Liver (tissue), 9 donors: Measurements from ENCODE around the gene SLC7A5. TPM values are rescaled to one million over a fixed set of nuclear protein-coding genes. Genes with fewer than 3 reads are reported as not detected.

Source experiments
- DNase-seq: peaks from one replicate; pipeline ENCODE4 v3.0.0-alpha.2; 2017; ENCODE audit warnings: low spot score
- H3K27ac ChIP-seq, 2 donors: one replicate each; pipeline ENCODE4 v1.7.0; 2013; ENCODE audit warnings: inconsistent platforms in 2 of 2, low read length in 2 of 2, control low read depth in 1 of 2, low read depth in 1 of 2, mild to moderate bottlenecking in 1 of 2
- H3K27me3 ChIP-seq, 4 donors: one replicate each; pipeline versions ENCODE4 v1.6.1 to v1.7.0; 2013; ENCODE audit warnings: low read length in 3 of 4, inconsistent platforms in 1 of 4, mild to moderate bottlenecking in 1 of 4, moderate library complexity in 1 of 4; ENCODE audit not compliant: control insufficient read depth in 4 of 4, insufficient read depth in 4 of 4
- H3K36me3 ChIP-seq, 4 donors: one replicate each; pipeline versions ENCODE4 v1.6.1 to v1.7.0; 2013; ENCODE audit warnings: low read length in 3 of 4, mild to moderate bottlenecking in 3 of 4, low read depth in 1 of 4, moderate library complexity in 1 of 4; ENCODE audit not compliant: control insufficient read depth in 4 of 4, insufficient read depth in 3 of 4
- H3K4me1 ChIP-seq, 4 donors: one replicate each; pipeline versions ENCODE4 v1.6.1 to v1.7.0; 2013; ENCODE audit warnings: low read length in 3 of 4, mild to moderate bottlenecking in 3 of 4, moderate library complexity in 1 of 4; ENCODE audit not compliant: control insufficient read depth in 4 of 4, insufficient read depth in 4 of 4
- H3K4me3 ChIP-seq, 3 donors: one replicate each; pipeline versions ENCODE4 v1.6.1 to v1.7.0; 2013; ENCODE audit warnings: low read length in 3 of 3, control low read depth in 1 of 3, low read depth in 1 of 3, mild to moderate bottlenecking in 1 of 3
- H3K9ac ChIP-seq, 2 donors: one replicate each; pipeline ENCODE4 v1.7.0; 2013; ENCODE audit warnings: low read length in 2 of 2, mild to moderate bottlenecking in 2 of 2, moderate library complexity in 2 of 2, control low read depth in 1 of 2, low read depth in 1 of 2
- H3K9me3 ChIP-seq, 4 donors: one replicate each; pipeline versions ENCODE4 v1.6.1 to v1.7.0; 2013; ENCODE audit warnings: low read length in 3 of 4; ENCODE audit not compliant: control insufficient read depth in 4 of 4
- ATF3 ChIP-seq: IDR thresholded peaks from 2 replicates; pipeline ENCODE4 v1.6.1; 2016; ENCODE audit warnings: antibody characterized with exemption
- CTCF ChIP-seq: fragments of 150-350 bp; IDR thresholded peaks from 2 replicates; pipeline ENCODE4 v1.5.1; 2017; ENCODE audit warnings: improper control_type of control experiment, low read depth, low read length; ENCODE audit not compliant: missing input control
- EGR1 ChIP-seq, 2 donors: IDR thresholded peaks; 2 replicates each; pipeline ENCODE4 v1.6.1; 2016 to 2018; ENCODE audit warnings: antibody characterized with exemption in 2 of 2, low read depth in 2 of 2
- FOXA1 ChIP-seq: IDR thresholded peaks from 2 replicates; pipeline ENCODE4 v1.6.1; 2016; ENCODE audit warnings: antibody characterized with exemption
- FOXA2 ChIP-seq: IDR thresholded peaks from 2 replicates; pipeline ENCODE4 v1.6.1; 2016; ENCODE audit warnings: antibody characterized with exemption
- GABPA ChIP-seq, 2 donors: IDR thresholded peaks in 1 of 2; conservative IDR thresholded peaks in 1 of 2; 2 replicates each; pipeline ENCODE4 v1.6.1; 2016; ENCODE audit warnings: antibody characterized with exemption in 2 of 2, mild to moderate bottlenecking in 1 of 2, moderate library complexity in 1 of 2
- HNF4A ChIP-seq, 2 donors: conservative IDR thresholded peaks; 2 replicates each; pipeline ENCODE4 v1.6.1; 2016; ENCODE audit warnings: antibody characterized with exemption in 2 of 2, mild to moderate bottlenecking in 2 of 2
- HNF4G ChIP-seq: IDR thresholded peaks from 2 replicates; pipeline ENCODE4 v1.6.1; 2016; ENCODE audit warnings: antibody characterized with exemption
- JUND ChIP-seq, 2 donors: IDR thresholded peaks; 2 replicates each; pipeline ENCODE4 v1.6.1; 2016; ENCODE audit warnings: antibody characterized with exemption in 2 of 2
- MAX ChIP-seq: IDR thresholded peaks from 2 replicates; pipeline ENCODE4 v1.6.1; 2016; ENCODE audit warnings: antibody characterized with exemption
- NR2F2 ChIP-seq: IDR thresholded peaks from 2 replicates; pipeline ENCODE4 v1.6.1; 2016; ENCODE audit warnings: antibody characterized with exemption
- RAD21 ChIP-seq, 2 donors: IDR thresholded peaks; 2 replicates each; pipeline ENCODE4 v1.6.1; 2016; ENCODE audit warnings: antibody characterized with exemption in 2 of 2, mild to moderate bottlenecking in 2 of 2
- REST ChIP-seq: IDR thresholded peaks from 2 replicates; pipeline ENCODE4 v1.6.1; 2016; ENCODE audit warnings: antibody characterized with exemption, mild to moderate bottlenecking
- RXRA ChIP-seq, 2 donors: IDR thresholded peaks; 2 replicates each; pipeline ENCODE4 v1.6.1; 2017 to 2018; ENCODE audit warnings: antibody characterized with exemption in 2 of 2, mild to moderate bottlenecking in 1 of 2
- SP1 ChIP-seq: IDR thresholded peaks from 2 replicates; pipeline ENCODE4 v1.6.1; 2018; ENCODE audit warnings: antibody characterized with exemption, mild to moderate bottlenecking
- TAF1 ChIP-seq: conservative IDR thresholded peaks from 2 replicates; pipeline ENCODE4 v1.6.1; 2016; ENCODE audit warnings: antibody characterized with exemption, mild to moderate bottlenecking
- YY1 ChIP-seq: IDR thresholded peaks from 2 replicates; pipeline ENCODE4 v1.6.1; 2016; ENCODE audit warnings: antibody characterized with exemption, mild to moderate bottlenecking
- WGBS: extraction: QIAGEN DNeasy Blood & Tissue Kit; methylation state at CpG from one replicate; pipeline ENCODE4 v1.1.7; 2013; 5-methylcytosine and 5-hydroxymethylcytosine counted together
- polyA plus RNA-seq, 2 donors: library from polyadenylated mRNA; stranded (reverse) in 1 of 2; unstranded in 1 of 2; fragments of 200-250 nt in 1 of 2; fragments of >200 nt in 1 of 2; fragmentation: Nextera tagmentation in 1 of 2; extraction: Ambion mirVana in 1 of 2; gene quantifications; one replicate each; pipeline versions ENCODE4 v1.2.1 to v1.2.3, GENCODE V29; 2013 to 2015
- total RNA-seq, 2 donors: library from RNA; depleted of rRNA; stranded (reverse); fragments of >200 nt; gene quantifications; one replicate each; pipeline ENCODE4 v1.2.3, GENCODE V29; 2014
- TF ChIP-seq, protein P1 (sequence below): IDR thresholded peaks from 2 replicates; pipeline ENCODE4 v1.6.1; 2016; ENCODE audit warnings: antibody characterized with exemption
- donor health status: healthy.
- donor health status: healthy.
- donor health status: healthy.
- donor health status: healthy.
- donor health status: healthy.

SLC7A5 gene
- total and polyA plus RNA-seq, 4 donors: 4.5 to 66.0 (median 10.6) TPM

DNA sequence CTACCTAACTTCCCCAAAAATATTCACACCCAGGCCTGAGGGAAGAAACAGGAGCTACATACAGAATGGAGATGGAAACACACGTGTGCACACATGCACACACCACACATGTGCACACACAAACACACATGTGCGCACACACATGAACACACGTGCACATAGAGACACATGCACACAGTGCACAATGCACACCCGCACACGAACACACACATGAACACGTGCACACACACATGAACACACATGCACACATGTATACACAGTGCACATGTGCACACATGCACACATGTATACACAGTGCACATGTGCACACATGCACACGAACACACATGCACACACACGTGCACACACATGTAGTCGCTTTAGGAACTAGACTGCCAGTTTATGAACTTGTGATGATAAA lies 48.2 kb upstream of the SLC7A5 start:
- H3K4me3 ChIP-seq: no peak overlapping the region
- H3K27ac ChIP-seq: no peak overlapping the region
- no peaks in the 10 kb centered on the region for H3K9me3 ChIP-seq
- H3K9ac ChIP-seq: no peak overlapping the region
- no peak for TF ChIP-seq TAF1
- TF ChIP-seq RAD21 (IDR thresholded peaks at IDR 0.05): no peak
- no peak for TF ChIP-seq ATF3
- TF ChIP-seq YY1: no peak
- TF ChIP-seq NR2F2: no peak
- TF ChIP-seq HNF4A (conservative IDR thresholded peaks at IDR 0.05): no peak
- TF ChIP-seq HNF4G: no peak
- TF ChIP-seq MAX: no peak
- TF ChIP-seq FOXA1: no peak
- no peak for TF ChIP-seq JUND (IDR thresholded peaks at IDR 0.05)
- no peak for TF ChIP-seq REST
- TF ChIP-seq RXRA (IDR thresholded peaks at IDR 0.05): no peak
- DNase-seq: no peak
- WGBS: 73% methylated on average over 9 of the region's 9 CpGs
- H3K27me3 ChIP-seq: no peaks in the 10 kb centered on the region
- H3K36me3 ChIP-seq: peaks cover 0 to 15% (median 2%) of the 10 kb centered on the region in 4 donors
- peaks cover 2 to 17% (median 7%) of the 10 kb centered on the region in 4 donors for H3K4me1 ChIP-seq

GRCh38 chr16:87914812-87915211 lies 45.5 kb upstream of the SLC7A5 start:
- Histone ChIP-seq H3K4me1 (peaks cover 0 to 12% (median 4%) of the 10 kb centered on the region in 4 donors), H3K9me3 (no peaks in the 10 kb centered on the region), H3K27ac (no peak overlapping the region), H3K4me3 (no peak overlapping the region), H3K36me3 (peaks cover 0 to 14% (median under 1%) of the 10 kb centered on the region in 4 donors), H3K9ac (no peak overlapping the region), H3K27me3 (no peaks in the 10 kb centered on the region)
- TF ChIP-seq SP1 (no peak), EGR1 (IDR thresholded peaks at IDR 0.05; ENCODE audit: low read depth in 2 of 2) (no peak), ATF3 (no peak), FOXA1 (no peak), RAD21 (IDR thresholded peaks at IDR 0.05) (no peak), FOXA2 (no peak), HNF4A (conservative IDR thresholded peaks at IDR 0.05) (no peak), HNF4G (no peak), MAX (no peak), REST (no peak), GABPA (IDR thresholded peaks at IDR 0.05 in 1 of 2, conservative IDR thresholded peaks at IDR 0.05 in 1 of 2) (no peak), NR2F2 (no peak), CTCF (no peak), TAF1 (no peak), YY1 (no peak), RXRA (IDR thresholded peaks at IDR 0.05) (no peak), JUND (IDR thresholded peaks at IDR 0.05) (no peak)
- TF ChIP-seq, protein P1, sequence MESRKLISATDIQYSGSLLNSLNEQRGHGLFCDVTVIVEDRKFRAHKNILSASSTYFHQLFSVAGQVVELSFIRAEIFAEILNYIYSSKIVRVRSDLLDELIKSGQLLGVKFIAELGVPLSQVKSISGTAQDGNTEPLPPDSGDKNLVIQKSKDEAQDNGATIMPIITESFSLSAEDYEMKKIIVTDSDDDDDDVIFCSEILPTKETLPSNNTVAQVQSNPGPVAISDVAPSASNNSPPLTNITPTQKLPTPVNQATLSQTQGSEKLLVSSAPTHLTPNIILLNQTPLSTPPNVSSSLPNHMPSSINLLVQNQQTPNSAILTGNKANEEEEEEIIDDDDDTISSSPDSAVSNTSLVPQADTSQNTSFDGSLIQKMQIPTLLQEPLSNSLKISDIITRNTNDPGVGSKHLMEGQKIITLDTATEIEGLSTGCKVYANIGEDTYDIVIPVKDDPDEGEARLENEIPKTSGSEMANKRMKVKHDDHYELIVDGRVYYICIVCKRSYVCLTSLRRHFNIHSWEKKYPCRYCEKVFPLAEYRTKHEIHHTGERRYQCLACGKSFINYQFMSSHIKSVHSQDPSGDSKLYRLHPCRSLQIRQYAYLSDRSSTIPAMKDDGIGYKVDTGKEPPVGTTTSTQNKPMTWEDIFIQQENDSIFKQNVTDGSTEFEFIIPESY: no peak
- WGBS: 96% methylated on average over 25 of the region's 25 CpGs
- DNase-seq: no peak
